HG02588 (cell line): ENCODE data around the gene RHCE.
"Not testable (repeated sequence)": the region's sequence is repeated elsewhere in the genome, so short reads cannot be mapped to it uniquely, and the experiment has no call there.

Experiments used
- ATAC-seq: cut with Tn5 transposase; IDR thresholded peaks from one replicate; pipeline ENCODE4 v1.9.1; 2021; ENCODE audit warnings: mild to moderate bottlenecking, moderate library complexity; ENCODE audit not compliant: unreplicated experiment

The RHCE gene

GRCh38 chr1:25420715-25421114 lies at the start of gene RHCE:
Gene RHCE (minus strand): TSS chr1:25420825. CDS start chr1:25420786, 39 bp downstream.
- ATAC-seq = not testable (repeated sequence)

GRCh38 chr1:25469177-25469576 lies 48.6 kb upstream of the RHCE start:
- no peak for ATAC-seq

- ATAC-seq = no peak
Observed at GRCh38 chr1:25468033-25468432, 47.4 kb upstream of the RHCE start.

GRCh38 chr1:25467616-25468015 lies 47.0 kb upstream of the RHCE start:
- ATAC-seq = no peak

- no peak for ATAC-seq
Observed at GRCh38 chr1:25467193-25467592, 46.6 kb upstream of the RHCE start.

GRCh38 chr1:25462732-25463131 lies 42.1 kb upstream of the RHCE start:
- no peak for ATAC-seq

GRCh38 chr1:25461849-25462248 lies 41.2 kb upstream of the RHCE start:
- ATAC-seq = no peak

GRCh38 chr1:25460816-25461215 lies 40.2 kb upstream of the RHCE start:
- not testable (repeated sequence) for ATAC-seq

GRCh38 chr1:25460020-25460419 lies 39.4 kb upstream of the RHCE start:
- no peak for ATAC-seq

GRCh38 chr1:25458541-25459298 lies 38.1 kb upstream of the RHCE start:
- ATAC-seq = no peak

- no peak for ATAC-seq
Observed at GRCh38 chr1:25456502-25456901, 35.9 kb upstream of the RHCE start.

GRCh38 chr1:25451908-25452307 lies 31.3 kb upstream of the RHCE start:
- no peak for ATAC-seq

- no peak for ATAC-seq
Observed at GRCh38 chr1:25450891-25451290, 30.3 kb upstream of the RHCE start.

- ATAC-seq = peak; percentile 69
Observed at GRCh38 chr1:25447547-25447946, 26.9 kb upstream of the RHCE start.

- ATAC-seq = no peak
Observed at GRCh38 chr1:25445993-25446538, 25.4 kb upstream of the RHCE start.

- ATAC-seq = not testable (repeated sequence)
Observed at GRCh38 chr1:25444604-25445003, 24.0 kb upstream of the RHCE start.

GRCh38 chr1:25443030-25443699 lies 22.5 kb upstream of the RHCE start:
- ATAC-seq = no peak

- ATAC-seq = no peak
Observed at GRCh38 chr1:25442178-25442577, 21.6 kb upstream of the RHCE start.

GRCh38 chr1:25439287-25439686 lies 18.7 kb upstream of the RHCE start:
- ATAC-seq = no peak

- ATAC-seq = no peak
Observed at GRCh38 chr1:25437672-25438071, 17.0 kb upstream of the RHCE start.

GRCh38 chr1:25435397-25436108 lies 14.9 kb upstream of the RHCE start:
- no peak for ATAC-seq
